Neural progenitor cell (in vitro differentiated cells): ENCODE measurements around the gene MRPS27.

Experiments used
- EZH2 ChIP-seq: fragments of 200-600 bp; sonication (generic); IDR thresholded peaks from 2 replicates; pipeline ENCODE4 v1.6.1; 2017; ENCODE audit warnings: antibody characterized with exemption, mild to moderate bottlenecking, moderate library complexity
- TF ChIP-seq, protein P1 (sequence below): fragments of 200-600 bp; sonication (generic); IDR thresholded peaks from 2 replicates; pipeline ENCODE4 v1.5.1; 2017; ENCODE audit warnings: antibody characterized with exemption, mild to moderate bottlenecking

DNA sequence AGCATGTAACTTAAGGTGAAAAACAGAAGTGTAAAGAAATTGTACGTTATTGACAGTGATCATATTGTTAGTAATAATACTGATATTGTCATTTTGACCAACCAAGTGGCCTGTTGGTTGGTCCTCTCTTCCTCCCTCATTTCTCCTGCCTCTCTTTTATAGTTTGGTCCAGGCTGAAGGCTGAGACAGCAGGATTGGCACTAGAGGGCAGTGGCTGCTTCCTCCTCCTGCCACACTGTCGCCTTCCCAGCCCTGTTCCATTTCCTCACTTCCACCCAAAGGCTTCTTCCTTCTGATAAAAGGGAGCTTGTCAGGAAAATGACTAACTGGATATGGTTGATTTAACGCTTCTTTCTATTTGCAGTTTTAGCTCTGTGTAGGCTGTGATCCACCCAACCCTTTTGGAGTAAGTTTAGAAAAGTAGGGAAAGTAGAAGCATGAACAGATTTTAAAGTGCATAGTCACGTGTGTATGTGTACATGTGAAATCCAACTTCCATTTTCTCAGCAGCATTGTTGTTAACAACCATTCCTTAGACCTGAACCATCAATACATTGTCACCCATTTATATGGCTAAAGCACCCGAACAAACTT is 35.8 kb upstream of the MRPS27 start:
- TF ChIP-seq, protein P1, sequence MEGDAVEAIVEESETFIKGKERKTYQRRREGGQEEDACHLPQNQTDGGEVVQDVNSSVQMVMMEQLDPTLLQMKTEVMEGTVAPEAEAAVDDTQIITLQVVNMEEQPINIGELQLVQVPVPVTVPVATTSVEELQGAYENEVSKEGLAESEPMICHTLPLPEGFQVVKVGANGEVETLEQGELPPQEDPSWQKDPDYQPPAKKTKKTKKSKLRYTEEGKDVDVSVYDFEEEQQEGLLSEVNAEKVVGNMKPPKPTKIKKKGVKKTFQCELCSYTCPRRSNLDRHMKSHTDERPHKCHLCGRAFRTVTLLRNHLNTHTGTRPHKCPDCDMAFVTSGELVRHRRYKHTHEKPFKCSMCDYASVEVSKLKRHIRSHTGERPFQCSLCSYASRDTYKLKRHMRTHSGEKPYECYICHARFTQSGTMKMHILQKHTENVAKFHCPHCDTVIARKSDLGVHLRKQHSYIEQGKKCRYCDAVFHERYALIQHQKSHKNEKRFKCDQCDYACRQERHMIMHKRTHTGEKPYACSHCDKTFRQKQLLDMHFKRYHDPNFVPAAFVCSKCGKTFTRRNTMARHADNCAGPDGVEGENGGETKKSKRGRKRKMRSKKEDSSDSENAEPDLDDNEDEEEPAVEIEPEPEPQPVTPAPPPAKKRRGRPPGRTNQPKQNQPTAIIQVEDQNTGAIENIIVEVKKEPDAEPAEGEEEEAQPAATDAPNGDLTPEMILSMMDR: peak; percentile 68
- no peak for TF ChIP-seq EZH2
